SU-DHL-6 (cell line): ENCODE measurements around the gene SMPD3.

Experiments used
- H2AFZ ChIP-seq: fragments of 200-600 bp; sonication (generic); 2 replicates; pipeline ENCODE4 v1.6.1; 2014; ENCODE audit warnings: low read depth, mild to moderate bottlenecking, moderate library complexity, mixed read lengths, antibody characterized with exemption, low read length; ENCODE audit not compliant: severe bottlenecking
- H3F3A ChIP-seq: fragments of 200-600 bp; shearing (Covaris generic); 2 replicates; pipeline ENCODE4 v1.6.0; 2016; ENCODE audit warnings: antibody characterized with exemption, mild to moderate bottlenecking; ENCODE audit not compliant: insufficient read depth
- H3K27ac ChIP-seq: fragments of 200-600 bp; sonication (generic); 2 replicates; pipeline ENCODE4 v1.5.1; 2016; ENCODE audit warnings: low read depth, mild to moderate bottlenecking, low read length, moderate library complexity, mixed read lengths
- H3K27me3 ChIP-seq: fragments of 200-600 bp; sonication (generic), shearing (Covaris generic); 2 replicates; pipeline ENCODE4 v1.6.0; 2014; ENCODE audit warnings: mild to moderate bottlenecking, low read length
- H3K36me3 ChIP-seq: fragments of 200-600 bp; sonication (generic); 2 replicates; pipeline ENCODE4 v1.6.1; 2014; ENCODE audit warnings: mild to moderate bottlenecking, low read length, mixed read lengths
- H3K4me2 ChIP-seq: fragments of 300-600, 200-600 bp; shearing (Covaris generic), sonication (generic); 2 replicates; pipeline ENCODE4 v1.6.0; 2014; ENCODE audit warnings: low read length, low read depth, mild to moderate bottlenecking; ENCODE audit not compliant: poor library complexity, severe bottlenecking
- H3K4me3 ChIP-seq: fragments of 200-600 bp; sonication (generic); 2 replicates; pipeline ENCODE4 v1.5.1; 2014; ENCODE audit warnings: antibody characterized with exemption, low read length, mild to moderate bottlenecking, mixed read lengths; ENCODE audit not compliant: insufficient read depth, poor library complexity, severe bottlenecking
- H3K79me2 ChIP-seq: fragments of 200-600 bp; sonication (generic); 2 replicates; pipeline ENCODE4 v1.6.1; 2014; ENCODE audit warnings: mild to moderate bottlenecking, low read length, moderate library complexity; ENCODE audit not compliant: insufficient read depth
- H3K9ac ChIP-seq: fragments of 200-600 bp; sonication (generic); 2 replicates; pipeline ENCODE4 v1.7.0; 2014; ENCODE audit warnings: mild to moderate bottlenecking, low read length
- H3K9me2 ChIP-seq: fragments of 200-600 bp; sonication (generic); replicated peaks from 2 replicates; pipeline ENCODE4 v1.6.1; 2014; ENCODE audit warnings: low read length; ENCODE audit not compliant: insufficient read depth
- H3K9me3 ChIP-seq: fragments of 200-600 bp; sonication (generic); 2 replicates; pipeline ENCODE4 v1.6.1; 2014; ENCODE audit warnings: low read length, mixed read lengths; ENCODE audit not compliant: insufficient read depth
- H4K20me1 ChIP-seq: fragments of 200-600 bp; sonication (generic); 2 replicates; pipeline ENCODE4 v1.6.1; 2014; ENCODE audit warnings: low read depth, mild to moderate bottlenecking, antibody characterized with exemption, low read length, moderate library complexity, mixed read lengths
- EZH2phosphoT487 ChIP-seq: fragments of 200-600 bp; sonication (generic), shearing (Covaris generic); conservative IDR thresholded peaks from 2 replicates; pipeline ENCODE4 v1.6.1; 2018; ENCODE audit warnings: mild to moderate bottlenecking, antibody characterized with exemption, low read length, moderate library complexity, mixed read lengths
- TF ChIP-seq, protein P1 (sequence below): fragments of 200-600 bp; sonication (generic); IDR thresholded peaks from one replicate; pipeline ENCODE4 v1.5.1; 2017; ENCODE audit warnings: antibody characterized with exemption, mild to moderate bottlenecking, low read length, moderate library complexity; ENCODE audit not compliant: insufficient read depth, poor library complexity, severe bottlenecking

SMPD3 gene

DNA sequence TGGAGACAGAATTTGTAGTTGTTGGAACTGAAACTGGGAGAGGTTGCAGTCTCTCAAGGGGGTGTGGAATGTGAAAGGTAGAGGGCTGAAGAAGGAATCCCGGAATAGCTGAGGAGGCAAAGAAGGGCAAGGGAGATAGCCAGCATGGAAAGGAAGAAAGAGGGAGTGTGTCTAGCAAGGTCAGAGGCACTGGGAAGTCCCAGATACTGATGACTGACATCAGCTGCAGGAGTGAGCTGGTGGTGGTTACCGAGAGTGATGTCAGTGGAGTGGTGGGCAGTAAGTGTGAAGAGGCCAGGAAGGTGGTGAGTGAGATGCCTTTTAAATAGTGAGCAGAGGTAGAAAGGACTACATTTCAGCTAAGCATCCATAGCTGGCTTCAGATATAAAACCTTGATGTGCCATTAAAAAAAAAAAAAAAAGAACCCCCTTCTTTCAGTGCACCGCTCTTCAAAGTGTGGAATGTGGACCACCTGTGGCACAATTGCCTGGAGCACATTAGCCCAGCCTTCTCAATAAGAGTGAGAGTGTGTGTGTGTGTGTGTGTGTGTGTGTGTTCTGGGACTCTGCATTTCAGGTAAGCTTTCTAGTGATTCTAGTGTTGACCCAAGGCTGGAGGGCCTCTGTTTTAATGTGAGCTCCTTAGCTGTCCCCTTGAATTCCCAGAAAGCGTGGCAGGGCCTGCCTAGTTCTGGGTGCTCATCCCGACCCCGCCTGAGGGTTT is 129.0 kb downstream of the SMPD3 start:
- Histone ChIP-seq H3K27me3 (no peaks in the 10 kb centered on the region), H3K9me3 (no peaks in the 10 kb centered on the region), H3K79me2 (0 out of 2 replicates have a peak, but pooled peaks cover 7% of the 10 kb centered on the region), H3K9ac (no peak overlapping the region), H4K20me1 (no peaks in the 10 kb centered on the region), H3K27ac (no peak overlapping the region), H3K36me3 (peaks cover 4% of the 10 kb centered on the region), H3F3A (no peaks in the 10 kb centered on the region), H3K4me3 (no peak overlapping the region), H3K4me2 (no peak overlapping the region), H3K9me2 (no peaks in the 10 kb centered on the region), H2AFZ (no peak overlapping the region)
- no peak for TF ChIP-seq EZH2phosphoT487
- TF ChIP-seq, protein P1, sequence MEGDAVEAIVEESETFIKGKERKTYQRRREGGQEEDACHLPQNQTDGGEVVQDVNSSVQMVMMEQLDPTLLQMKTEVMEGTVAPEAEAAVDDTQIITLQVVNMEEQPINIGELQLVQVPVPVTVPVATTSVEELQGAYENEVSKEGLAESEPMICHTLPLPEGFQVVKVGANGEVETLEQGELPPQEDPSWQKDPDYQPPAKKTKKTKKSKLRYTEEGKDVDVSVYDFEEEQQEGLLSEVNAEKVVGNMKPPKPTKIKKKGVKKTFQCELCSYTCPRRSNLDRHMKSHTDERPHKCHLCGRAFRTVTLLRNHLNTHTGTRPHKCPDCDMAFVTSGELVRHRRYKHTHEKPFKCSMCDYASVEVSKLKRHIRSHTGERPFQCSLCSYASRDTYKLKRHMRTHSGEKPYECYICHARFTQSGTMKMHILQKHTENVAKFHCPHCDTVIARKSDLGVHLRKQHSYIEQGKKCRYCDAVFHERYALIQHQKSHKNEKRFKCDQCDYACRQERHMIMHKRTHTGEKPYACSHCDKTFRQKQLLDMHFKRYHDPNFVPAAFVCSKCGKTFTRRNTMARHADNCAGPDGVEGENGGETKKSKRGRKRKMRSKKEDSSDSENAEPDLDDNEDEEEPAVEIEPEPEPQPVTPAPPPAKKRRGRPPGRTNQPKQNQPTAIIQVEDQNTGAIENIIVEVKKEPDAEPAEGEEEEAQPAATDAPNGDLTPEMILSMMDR = no peak

DNA sequence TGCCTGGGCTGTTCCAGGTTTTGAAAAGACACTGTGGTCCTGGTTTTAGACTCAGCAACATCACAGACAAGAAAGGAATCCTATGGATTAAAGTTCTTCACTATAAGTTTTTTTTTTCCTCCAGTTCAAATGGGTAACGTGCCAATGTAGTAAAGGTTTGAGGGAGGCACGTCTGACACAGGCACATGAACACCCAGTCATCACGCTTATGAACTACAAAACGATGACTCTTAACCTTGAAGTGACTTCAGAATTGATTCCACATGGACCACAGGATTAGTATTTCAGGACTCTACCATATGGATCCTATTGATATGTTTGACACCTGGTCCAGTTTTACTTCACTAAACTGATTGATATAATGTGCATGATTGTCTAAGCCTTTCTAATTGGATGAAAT is 135.2 kb downstream of the SMPD3 start:
- H3K27ac ChIP-seq = no peak overlapping the region
- H3K9me2 ChIP-seq = no peaks in the 10 kb centered on the region
- TF ChIP-seq, protein P1 = no peak
- no peak for TF ChIP-seq EZH2phosphoT487
- no peaks in the 10 kb centered on the region for H3K27me3 ChIP-seq
- H3K4me3 ChIP-seq = no peak overlapping the region
- no peaks in the 10 kb centered on the region; the same call in 1 of the 2 replicates for H3K36me3 ChIP-seq
- no peak overlapping the region for H3K9ac ChIP-seq
- no peaks in the 10 kb centered on the region for H3K9me3 ChIP-seq
- H3F3A ChIP-seq = no peaks in the 10 kb centered on the region
- H3K4me2 ChIP-seq = no peak overlapping the region
- no peak overlapping the region for H2AFZ ChIP-seq
- H4K20me1 ChIP-seq = no peaks in the 10 kb centered on the region
- H3K79me2 ChIP-seq = peaks cover 54% of the 10 kb centered on the region

DNA sequence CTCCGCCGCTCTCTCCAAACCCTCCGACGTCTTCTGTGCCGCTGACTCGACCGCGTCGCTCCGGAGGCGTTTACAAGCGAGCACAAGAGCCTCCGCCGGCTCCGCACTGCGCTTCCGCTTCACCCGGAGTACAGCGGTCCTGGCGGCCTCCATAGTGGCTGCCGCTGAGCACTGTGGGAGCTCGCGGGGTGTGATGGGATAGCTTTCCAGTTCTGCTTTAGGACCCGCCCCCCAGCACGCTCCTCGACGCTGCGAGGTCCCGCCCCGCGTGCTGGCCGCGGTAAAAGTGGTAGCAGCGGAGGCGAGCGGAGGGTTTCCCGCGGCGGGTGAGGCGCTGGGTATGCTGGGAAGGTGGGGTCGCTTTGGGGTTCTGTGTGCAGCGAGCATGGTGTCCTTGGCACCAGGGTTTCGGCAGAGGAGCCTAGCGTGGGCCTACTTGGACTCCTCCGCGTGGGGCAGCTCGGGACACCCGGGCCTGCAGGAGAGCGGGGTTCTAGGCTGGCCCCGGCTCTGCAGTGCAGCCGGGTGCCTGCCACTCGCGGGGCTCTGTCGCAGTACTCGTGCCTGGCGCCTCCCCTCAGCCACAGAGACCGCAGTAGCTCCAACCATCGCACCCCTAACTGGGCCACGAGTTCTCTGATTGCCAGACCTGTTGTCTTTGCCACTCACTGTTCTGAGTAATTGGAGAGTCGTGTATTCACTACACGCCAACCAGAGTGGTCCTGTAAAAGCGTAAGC is 137.4 kb downstream of the SMPD3 start, which contains the start of the genes PRMT7 and SLC7A6OS:
Gene PRMT7 (plus strand): TSS at position 246 of the 738 bp plus-strand sequence. CDS start 4,961 bp downstream, outside the sequence.
Gene SLC7A6OS (minus strand): TSS at position 173 of the 738 bp plus-strand sequence. CDS start 20 bp downstream, at position 153.
- H3F3A ChIP-seq = 0 out of 2 replicates have a peak, but pooled peaks cover 7% of the 10 kb centered on the region
- peaks cover 11% of the 10 kb centered on the region; the same call in 1 of the 2 replicates for H3K36me3 ChIP-seq
- H2AFZ ChIP-seq = peak within 1 kb of the TSS; percentile 65
- peak within 1 kb of the TSS; percentile 42 for H3K27ac ChIP-seq
- H3K9ac ChIP-seq = peak within 1 kb of the TSS; percentile 91
- TF ChIP-seq EZH2phosphoT487 = no peak
- TF ChIP-seq, protein P1 = no peak
- peak within 1 kb of the TSS; percentile 80 for H3K4me3 ChIP-seq
- H4K20me1 ChIP-seq = no peaks in the 10 kb centered on the region
- H3K4me2 ChIP-seq = peak within 1 kb of the TSS; percentile 95
- no peaks in the 10 kb centered on the region for H3K9me2 ChIP-seq
- no peaks in the 10 kb centered on the region for H3K27me3 ChIP-seq
- peaks cover 67% of the 10 kb centered on the region for H3K79me2 ChIP-seq
- no peaks in the 10 kb centered on the region for H3K9me3 ChIP-seq
